Endothelial cell of umbilical vein (primary cell): ENCODE data around the gene SIGLEC9. TPM values are rescaled to one million over a fixed set of nuclear protein-coding genes. Genes with fewer than 3 reads are reported as not detected.

Experiments
- BruUV-seq: library from RNA; stranded (reverse); fragments of 400-500 nt; replicated peaks from 2 replicates; lab custom pipeline; 2021; lab: Mats Ljungman, UMichigan
- CTCF ChIA-PET: fragments of 300-600, 350-600 bp; sonication (Branson Sonifier 250); formaldehyde crosslinking; loops from one replicate; lab custom pipeline; 2021; ENCODE audit warnings: antibody characterized with exemption, inconsistent platforms; lab: Charles Lee
- POLR2A ChIA-PET: fragments of 300-600, 350-600 bp; sonication (Branson Sonifier 250); formaldehyde crosslinking; loops from one replicate; lab custom pipeline; 2021; ENCODE audit warnings: antibody characterized with exemption, inconsistent platforms; lab: Charles Lee
- DNase-seq: peaks from one replicate; pipeline ENCODE4 v3.0.0-alpha.2; 2011; ENCODE audit warnings: low read depth, low spot score
- FAIRE-seq: peaks from 2 replicates; lab custom pipeline; 2011; peaks lifted over from hg19 to GRCh38; lab: Jason Lieb, UNC
- H2AFZ ChIP-seq: 2 replicates; pipeline ENCODE4 v1.6.0; 2012; ENCODE audit warnings: low read depth, low read length, control low read depth, inconsistent platforms
- H3K27ac ChIP-seq: 2 replicates; pipeline ENCODE4 v1.5.1; 2011; ENCODE audit warnings: low read depth, mild to moderate bottlenecking, control low read depth, low read length, moderate library complexity; ENCODE audit not compliant: insufficient read depth
- H3K27me3 ChIP-seq, 2 experiments: 2 replicates each; pipeline versions ENCODE4 v1.6.0 to v1.6.1; 2011; ENCODE audit warnings: low read length in 2 of 2, mixed read lengths in 1 of 2; ENCODE audit not compliant: control insufficient read depth in 2 of 2, insufficient read depth in 2 of 2
- H3K36me3 ChIP-seq, 2 experiments: 2 replicates in 1 of 2; 3 replicates in 1 of 2; pipeline ENCODE4 v1.5.1; 2011; ENCODE audit warnings: low read length in 2 of 2, mild to moderate bottlenecking in 1 of 2, moderate library complexity in 1 of 2; ENCODE audit not compliant: control insufficient read depth in 2 of 2, insufficient read depth in 2 of 2; ENCODE audit errors: extremely low read depth in 1 of 2
- H3K4me1 ChIP-seq: 3 replicates; pipeline ENCODE4 v1.5.1; 2011; ENCODE audit warnings: mild to moderate bottlenecking, low read length; ENCODE audit not compliant: control insufficient read depth, insufficient read depth; ENCODE audit errors: extremely low read depth
- H3K4me2 ChIP-seq: 2 replicates; pipeline ENCODE4 v1.6.1; 2011; ENCODE audit warnings: low read length, control low read depth, mixed read lengths; ENCODE audit not compliant: insufficient read depth
- H3K4me3 ChIP-seq, 3 experiments: fragments of 200-600 bp in 1 of 3; sonication (generic), shearing (Covaris generic) in 1 of 3; replicated peaks in 1 of 3; 2 replicates each; pipeline ENCODE4 v1.5.1; 2011 to 2016; ENCODE audit warnings: control low read depth in 3 of 3, low read length in 3 of 3, mild to moderate bottlenecking in 2 of 3, inconsistent platforms in 1 of 3, low read depth in 1 of 3, moderate library complexity in 1 of 3; ENCODE audit not compliant: insufficient read depth in 1 of 3
- H3K79me2 ChIP-seq: 2 replicates; pipeline ENCODE4 v1.6.0; 2012; ENCODE audit warnings: low read length, inconsistent platforms; ENCODE audit not compliant: control insufficient read depth, insufficient read depth
- H3K9ac ChIP-seq: replicated peaks from 2 replicates; pipeline ENCODE3; 2011; ENCODE audit warnings: low read length, control low read depth; ENCODE audit not compliant: insufficient read depth; ENCODE audit errors: extremely low read depth
- H3K9me1 ChIP-seq: replicated peaks from 3 replicates; pipeline ENCODE4 v1.6.0; 2011; ENCODE audit warnings: mild to moderate bottlenecking, low read length; ENCODE audit not compliant: control insufficient read depth, insufficient read depth; ENCODE audit errors: extremely low read depth
- H3K9me3 ChIP-seq: replicated peaks from 2 replicates; pipeline ENCODE4 v1.5.1; 2012; ENCODE audit warnings: low read length, inconsistent platforms; ENCODE audit not compliant: control insufficient read depth, insufficient read depth
- H4K20me1 ChIP-seq: replicated peaks from 2 replicates; pipeline ENCODE3; 2011; ENCODE audit warnings: mild to moderate bottlenecking, low read length; ENCODE audit not compliant: control insufficient read depth, insufficient read depth; ENCODE audit errors: extremely low read depth
- CTCF ChIP-seq, 2 donors: IDR thresholded peaks; 1 replicate in 1 of 2; 2 replicates in 1 of 2; pipeline ENCODE4 v1.5.1; 2011; ENCODE audit warnings: low read length in 2 of 2, mild to moderate bottlenecking in 2 of 2, moderate library complexity in 2 of 2, control low read depth in 1 of 2, inconsistent platforms in 1 of 2, low read depth in 1 of 2; ENCODE audit not compliant: insufficient read depth in 1 of 2; ENCODE audit errors: extremely low read depth in 1 of 2
- EZH2 ChIP-seq: IDR thresholded peaks from 2 replicates; pipeline ENCODE4 v1.6.1; 2012; ENCODE audit warnings: borderline replicate concordance, low read depth, mild to moderate bottlenecking, moderate library complexity, low read length, inconsistent platforms; ENCODE audit not compliant: severe bottlenecking
- FOS ChIP-seq: IDR thresholded peaks from 2 replicates; pipeline ENCODE4 v1.6.1; 2011; ENCODE audit warnings: mild to moderate bottlenecking, low read length, moderate library complexity, borderline replicate concordance; ENCODE audit not compliant: insufficient read depth
- GATA2 ChIP-seq: IDR thresholded peaks from 2 replicates; pipeline ENCODE4 v1.7.0; 2011; ENCODE audit warnings: low read depth, mild to moderate bottlenecking, moderate library complexity, mixed read lengths, low read length; ENCODE audit not compliant: insufficient read length, insufficient read depth
- JUN ChIP-seq: IDR thresholded peaks from 2 replicates; pipeline ENCODE4 v1.6.1; 2011; ENCODE audit warnings: borderline replicate concordance, low read depth; ENCODE audit not compliant: insufficient read length, insufficient read depth
- MAX ChIP-seq: IDR thresholded peaks from 2 replicates; pipeline ENCODE4 v1.6.1; 2011; ENCODE audit not compliant: insufficient read depth, insufficient read length
- MYC ChIP-seq: IDR thresholded peaks from one replicate; pipeline ENCODE4 v1.6.1; 2011; ENCODE audit warnings: mild to moderate bottlenecking, low read depth, low read length
- POLR2A ChIP-seq: IDR thresholded peaks from 2 replicates; pipeline ENCODE4 v1.6.1; 2012; ENCODE audit warnings: low read depth, mild to moderate bottlenecking, control low read depth, low read length
- POLR2AphosphoS5 ChIP-seq: IDR thresholded peaks from 2 replicates; pipeline ENCODE4 v1.6.1; 2012; ENCODE audit warnings: low read depth, mild to moderate bottlenecking, control low read depth, low read length, moderate library complexity; ENCODE audit not compliant: insufficient read depth
- dilution Hi-C: fragments of 300-500 bp; cut with MboI; formaldehyde crosslinking; loops from one replicate; pipeline ENCODE4 v1.15.0; 2019; ENCODE audit warnings: low sequenced_read_pairs; ENCODE audit not compliant: extremely low pct_ligation_motif_present
- intact Hi-C: fragments of 100-400 bp; cut with micrococcal nuclease; formaldehyde crosslinking; loops from one replicate; pipeline ENCODE4 v1.10.0; 2022
- polyA plus RNA-seq, 4 experiments: library from polyadenylated mRNA; depleted of rRNA in 3 of 4; stranded (reverse) in 3 of 4; unstranded in 1 of 4; fragments of >200 nt; gene quantifications; 2 replicates each; pipeline versions ENCODE4 v1.2.1 to v1.2.3, GENCODE V29; 2011 to 2012; ENCODE audit warnings: missing spikeins in 1 of 4
- total RNA-seq: library from RNA; stranded (reverse); gene quantifications from 2 replicates; pipeline ENCODE4 v1.2.3, GENCODE V29; 2021

The SIGLEC9 gene
- total and polyA plus RNA-seq, 2 donors (not counting 3 experiments of a cell fraction or from before 2014, with no cell fraction given): not detected

- intact Hi-C loops: loop anchor here (1.0 to 5.0 kb wide), 6 partner anchors 11 to 597 kb away; partner anchors contain the start of genes ETFB and JOSD2
- Histone ChIP-seq H3K9ac (no peak overlapping the region), H3K9me1 (no peaks in the 10 kb centered on the region), H3K27ac (no peak overlapping the region), H3K4me1 (peaks cover 11% of the 10 kb centered on the region), H2AFZ (peak overlapping the region; percentile 80), H3K4me3 (peak overlapping the region; percentile 14 to 65 (median 63)), H4K20me1 (no peaks in the 10 kb centered on the region), H3K79me2 (peaks cover 34% of the 10 kb centered on the region), H3K4me2 (peak overlapping the region; percentile 57), H3K27me3 (peaks cover 0 to 9% of the 10 kb centered on the region in 2 experiments), H3K36me3 (no peaks in the 10 kb centered on the region), H3K9me3 (no peaks in the 10 kb centered on the region)
- POLR2A ChIA-PET: no interaction called here
- CTCF ChIA-PET: interaction anchor here (0.9 kb wide), 1 partner anchor 88 kb away, joined by 4 read pairs; no protein-coding TSS in a partner anchor
- dilution Hi-C loops: no loop called here
- no peak for TF ChIP-seq FOS
- no peak for TF ChIP-seq MYC
- no peak for TF ChIP-seq JUN
- no peak for TF ChIP-seq GATA2
- TF ChIP-seq POLR2AphosphoS5: no peak
- no peak for TF ChIP-seq POLR2A
- no peak for TF ChIP-seq MAX
- FAIRE-seq (no peak), DNase-seq (no peak)
- no TSS peak for BruUV-seq
Observed at GRCh38 chr19:51108805-51109146, 15.9 kb upstream of the SIGLEC9 start.

GRCh38 chr19:51110666-51110971 lies 14.1 kb upstream of the SIGLEC9 start:
- no peak for DNase-seq
- intact Hi-C loops (no loop called here), dilution Hi-C loops (no loop called here)
- no TSS peak for BruUV-seq
- H2AFZ ChIP-seq: no peak overlapping the region
- no peak overlapping the region for H3K4me3 ChIP-seq
- TF ChIP-seq MAX (no peak), POLR2AphosphoS5 (no peak), CTCF (IDR thresholded peaks at IDR 0.05; ENCODE audit: extremely low read depth in 1 of 2, insufficient read depth in 1 of 2, low read depth in 1 of 2, low read length in 2 of 2) (no peak), FOS (no peak), JUN (no peak), EZH2 (no peak), MYC (no peak), POLR2A (no peak), GATA2 (no peak)
- peaks cover 3 to 9% of the 10 kb centered on the region in 2 experiments for H3K27me3 ChIP-seq
- peaks cover 19% of the 10 kb centered on the region for H3K79me2 ChIP-seq
- H4K20me1 ChIP-seq: no peaks in the 10 kb centered on the region
- no peaks in the 10 kb centered on the region for H3K9me1 ChIP-seq
- ChIA-PET POLR2A (no interaction called here), CTCF (interaction anchor here (2.8 kb wide), 1 partner anchor 10 kb away, joined by 7 read pairs; no protein-coding TSS in a partner anchor)
- H3K9me3 ChIP-seq: no peaks in the 10 kb centered on the region
- H3K36me3 ChIP-seq: no peaks in the 10 kb centered on the region
- H3K9ac ChIP-seq: no peak overlapping the region
- peaks cover 11% of the 10 kb centered on the region for H3K4me1 ChIP-seq
- no peak for FAIRE-seq
- H3K27ac ChIP-seq: no peak overlapping the region
- no peak overlapping the region for H3K4me2 ChIP-seq
